ACC112 (cell line): ENCODE results near the gene RYR2.

ENCODE experiments used
- H2AFZ ChIP-seq: fragments of 200-600 bp; sonication (generic); one replicate; pipeline ENCODE4 v1.6.0; 2017; ENCODE audit warnings: antibody characterized with exemption, low read length; ENCODE audit not compliant: unreplicated experiment
- H3K27ac ChIP-seq: fragments of 200-600 bp; sonication (generic); 2 replicates; pipeline ENCODE4 v1.5.1; 2014; ENCODE audit warnings: low read depth, mild to moderate bottlenecking, antibody characterized with exemption, low read length, moderate library complexity
- H3K27me3 ChIP-seq: fragments of 200-600 bp; sonication (generic); 2 replicates; pipeline ENCODE4 v1.6.1; 2014; ENCODE audit warnings: mild to moderate bottlenecking, antibody characterized with exemption, low read length, moderate library complexity, mixed read lengths; ENCODE audit not compliant: insufficient read depth
- H3K36me3 ChIP-seq: fragments of 200-600 bp; sonication (generic); 2 replicates; pipeline ENCODE4 v1.6.1; 2016; ENCODE audit warnings: mild to moderate bottlenecking, antibody characterized with exemption, low read length, moderate library complexity, mixed read lengths; ENCODE audit not compliant: insufficient read depth
- H3K4me1 ChIP-seq: fragments of 200-600 bp; sonication (generic); one replicate; pipeline ENCODE4 v1.6.1; 2016; ENCODE audit warnings: low read length, mixed read lengths; ENCODE audit not compliant: insufficient read depth, unreplicated experiment, control insufficient read depth
- H3K4me3 ChIP-seq: fragments of 200-600 bp; sonication (generic); 2 replicates; pipeline ENCODE4 v1.5.1; 2014; ENCODE audit warnings: mild to moderate bottlenecking, low read depth, low read length
- H3K79me2 ChIP-seq: fragments of 200-600 bp; sonication (generic); one replicate; pipeline ENCODE4 v1.6.0; 2016; ENCODE audit warnings: low read length; ENCODE audit not compliant: control insufficient read depth, unreplicated experiment, insufficient read depth

RYR2 gene

GRCh38 chr1:237009611-237010010 is 32.4 kb upstream of the RYR2 start:
- H3K79me2 ChIP-seq = no peaks in the 10 kb centered on the region
- no peaks in the 10 kb centered on the region for H3K27me3 ChIP-seq
- no peak overlapping the region for H3K27ac ChIP-seq

GRCh38 chr1:237011432-237011831 is 30.6 kb upstream of the RYR2 start:
- no peaks in the 10 kb centered on the region for H3K27me3 ChIP-seq
- no peaks in the 10 kb centered on the region for H3K36me3 ChIP-seq
- no peak overlapping the region for H3K4me3 ChIP-seq
- H2AFZ ChIP-seq = no peak overlapping the region
- no peak overlapping the region for H3K27ac ChIP-seq
- no peaks in the 10 kb centered on the region for H3K4me1 ChIP-seq
- no peaks in the 10 kb centered on the region for H3K79me2 ChIP-seq

More at GRCh38 chr1:237009611-237010010, 32.4 kb upstream of the RYR2 start:
- no peaks in the 10 kb centered on the region for H3K4me1 ChIP-seq
- no peak overlapping the region for H2AFZ ChIP-seq
- no peak overlapping the region for H3K4me3 ChIP-seq
- H3K36me3 ChIP-seq = no peaks in the 10 kb centered on the region

GRCh38 chr1:237012361-237012760 is 29.6 kb upstream of the RYR2 start:
- Histone ChIP-seq H3K27me3 (no peaks in the 10 kb centered on the region), H2AFZ (no peak overlapping the region), H3K4me3 (no peak overlapping the region), H3K4me1 (no peaks in the 10 kb centered on the region), H3K27ac (no peak overlapping the region), H3K36me3 (no peaks in the 10 kb centered on the region), H3K79me2 (no peaks in the 10 kb centered on the region)

GRCh38 chr1:237012788-237013383 is 29.1 kb upstream of the RYR2 start:
- H3K4me3 ChIP-seq = no peak overlapping the region
- no peak overlapping the region for H3K27ac ChIP-seq
- no peaks in the 10 kb centered on the region for H3K79me2 ChIP-seq
- no peak overlapping the region for H2AFZ ChIP-seq
- H3K27me3 ChIP-seq = no peaks in the 10 kb centered on the region
- H3K36me3 ChIP-seq = no peaks in the 10 kb centered on the region
- no peaks in the 10 kb centered on the region for H3K4me1 ChIP-seq

- Histone ChIP-seq H3K4me1 (no peaks in the 10 kb centered on the region), H3K79me2 (no peaks in the 10 kb centered on the region), H3K27ac (no peak overlapping the region)
Observed at GRCh38 chr1:237013608-237014007, 28.4 kb upstream of the RYR2 start.

GRCh38 chr1:237016626-237017025 is 25.4 kb upstream of the RYR2 start:
- Histone ChIP-seq H3K36me3 (no peaks in the 10 kb centered on the region), H3K27me3 (no peaks in the 10 kb centered on the region), H3K27ac (no peak overlapping the region), H2AFZ (no peak overlapping the region), H3K4me1 (no peaks in the 10 kb centered on the region), H3K4me3 (no peak overlapping the region), H3K79me2 (no peaks in the 10 kb centered on the region)

More at GRCh38 chr1:237013608-237014007, 28.4 kb upstream of the RYR2 start:
- no peaks in the 10 kb centered on the region for H3K36me3 ChIP-seq
- no peaks in the 10 kb centered on the region for H3K27me3 ChIP-seq
- H3K4me3 ChIP-seq = no peak overlapping the region
- H2AFZ ChIP-seq = no peak overlapping the region

- Histone ChIP-seq H3K79me2 (no peaks in the 10 kb centered on the region), H3K27ac (no peak overlapping the region), H3K4me3 (no peak overlapping the region), H2AFZ (no peak overlapping the region), H3K36me3 (no peaks in the 10 kb centered on the region), H3K4me1 (no peaks in the 10 kb centered on the region), H3K27me3 (no peaks in the 10 kb centered on the region)
Observed at GRCh38 chr1:237018896-237019295, 23.1 kb upstream of the RYR2 start.

- no peaks in the 10 kb centered on the region for H3K27me3 ChIP-seq
- no peak overlapping the region for H3K4me3 ChIP-seq
- H3K36me3 ChIP-seq = no peaks in the 10 kb centered on the region
- no peak overlapping the region for H2AFZ ChIP-seq
- no peaks in the 10 kb centered on the region for H3K79me2 ChIP-seq
- no peak overlapping the region for H3K27ac ChIP-seq
- no peaks in the 10 kb centered on the region for H3K4me1 ChIP-seq
Observed at GRCh38 chr1:237025358-237026074, 16.5 kb upstream of the RYR2 start.

GRCh38 chr1:237029240-237029639 is 12.7 kb upstream of the RYR2 start:
- Histone ChIP-seq H3K27me3 (no peaks in the 10 kb centered on the region), H3K4me1 (no peaks in the 10 kb centered on the region), H2AFZ (no peak overlapping the region), H3K79me2 (no peaks in the 10 kb centered on the region), H3K27ac (no peak overlapping the region), H3K36me3 (no peaks in the 10 kb centered on the region), H3K4me3 (no peak overlapping the region)

- Histone ChIP-seq H3K79me2 (no peaks in the 10 kb centered on the region), H2AFZ (no peak overlapping the region), H3K4me1 (no peaks in the 10 kb centered on the region), H3K27ac (no peak overlapping the region), H3K36me3 (no peaks in the 10 kb centered on the region), H3K27me3 (no peaks in the 10 kb centered on the region), H3K4me3 (no peak overlapping the region)
Observed at GRCh38 chr1:237029850-237030535, 12.0 kb upstream of the RYR2 start.

GRCh38 chr1:237031480-237031879 is 10.5 kb upstream of the RYR2 start:
- no peak overlapping the region for H2AFZ ChIP-seq
- H3K27ac ChIP-seq = no peak overlapping the region
- no peak overlapping the region for H3K4me3 ChIP-seq

More at GRCh38 chr1:237031480-237031879, 10.5 kb upstream of the RYR2 start:
- H3K36me3 ChIP-seq = no peaks in the 10 kb centered on the region
- H3K79me2 ChIP-seq = no peaks in the 10 kb centered on the region
- no peaks in the 10 kb centered on the region for H3K4me1 ChIP-seq
- H3K27me3 ChIP-seq = no peaks in the 10 kb centered on the region
